GM13977 (cell line): ENCODE measurements around the gene SLC9A8.

Experiments used
- DNase-seq: peaks from one replicate; pipeline ENCODE4 v3.0.0; 2012; ENCODE audit warnings: low spot score
- CTCF ChIP-seq: IDR thresholded peaks from 2 replicates; pipeline ENCODE4 v1.5.1; 2012; ENCODE audit warnings: mild to moderate bottlenecking, control low read depth; ENCODE audit not compliant: insufficient read depth; ENCODE audit errors: extremely low read depth, missing control alignments
- in situ Hi-C: fragments of 300-500 bp; cut with MboI; formaldehyde crosslinking; loops from one replicate; pipeline ENCODE4 v1.12.0; 2022; ENCODE audit warnings: low sequenced_read_pairs, low pct_unique_long_range_greater_than_20kb, mixed read lengths, inconsistent platforms; ENCODE audit not compliant: unreplicated experiment

Gene SLC9A8

GRCh38 chr20:49907405-49908257 lies 95.0 kb downstream of the SLC9A8 start:
- in situ Hi-C loops = no loop called here
- DNase-seq = no peak

DNA sequence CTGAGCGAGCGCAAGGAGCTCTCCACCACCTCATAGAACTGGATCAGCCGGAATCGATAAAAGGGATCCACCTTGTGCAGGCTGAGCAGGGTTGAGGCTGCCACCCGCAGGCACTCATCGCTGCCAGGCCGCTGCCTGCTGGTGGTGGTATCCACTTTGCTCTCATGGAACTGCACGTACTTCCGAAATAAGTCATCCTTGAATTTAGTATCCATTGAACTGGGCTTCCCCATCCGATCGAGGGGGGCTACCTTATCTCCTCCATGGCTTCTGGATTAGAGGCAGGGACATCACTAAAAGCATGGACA lies 95.6 kb downstream of the SLC9A8 start:
- in situ Hi-C loops = no loop called here
- no peak for TF ChIP-seq CTCF
- no peak for DNase-seq

More at GRCh38 chr20:49907405-49908257, 95.0 kb downstream of the SLC9A8 start:
- TF ChIP-seq CTCF = no peak

- DNase-seq = no peak
- TF ChIP-seq CTCF = no peak
- in situ Hi-C loops = no loop called here
Observed at GRCh38 chr20:49909499-49910339, 97.1 kb downstream of the SLC9A8 start.

DNA sequence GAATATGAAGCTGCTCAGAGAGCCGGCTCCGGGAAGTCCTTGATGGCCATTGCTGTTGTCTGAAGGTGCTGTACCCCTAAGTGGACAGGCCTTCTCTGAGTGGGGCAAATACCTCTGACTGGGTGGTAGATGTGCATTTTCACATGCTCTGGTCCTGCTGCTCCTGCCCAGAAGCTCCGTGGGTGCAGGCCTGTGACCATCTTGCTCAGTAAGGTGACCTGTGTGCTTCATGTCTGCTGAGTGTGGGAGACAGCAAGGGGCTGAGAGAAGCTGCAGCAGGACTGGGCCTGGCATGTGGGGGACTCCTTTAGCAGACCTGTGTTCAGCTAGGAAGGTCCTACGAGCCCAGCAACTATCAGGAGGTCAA lies 97.7 kb downstream of the SLC9A8 start:
- in situ Hi-C loops = no loop called here
- no peak for TF ChIP-seq CTCF
- DNase-seq = no peak

DNA sequence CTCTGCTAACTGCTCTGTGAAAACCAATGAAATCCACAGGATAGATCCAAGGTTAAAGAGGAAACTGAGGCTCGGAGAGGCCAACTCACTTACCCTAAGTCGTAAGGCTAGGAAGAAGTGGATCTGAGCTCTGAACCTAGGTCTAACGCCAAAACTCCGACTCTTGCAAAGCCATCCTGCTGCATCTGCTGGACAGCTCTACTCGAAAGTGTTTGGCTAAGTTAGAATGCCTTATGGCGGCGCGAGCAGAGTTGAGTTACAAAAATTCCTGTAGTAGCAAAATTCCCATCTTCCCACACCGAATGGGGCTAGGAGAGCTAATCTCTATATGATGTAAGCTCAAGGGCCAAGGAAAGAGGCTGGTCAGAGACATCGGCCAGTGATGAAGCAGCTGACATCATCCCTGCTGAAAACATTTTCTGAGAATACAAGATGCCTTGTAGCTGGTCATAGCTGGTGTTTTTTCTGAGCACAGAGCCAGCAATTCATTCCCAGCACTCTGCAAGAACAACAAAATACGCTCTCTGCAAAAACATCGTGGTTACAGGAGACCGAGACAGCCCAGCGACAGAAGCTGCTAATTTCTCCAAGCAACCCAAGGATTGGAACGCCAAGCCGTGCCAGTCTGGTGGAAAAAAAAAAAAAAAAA lies 100.9 kb downstream of the SLC9A8 start:
- in situ Hi-C loops = no loop called here
- DNase-seq = no peak
- no peak for TF ChIP-seq CTCF

DNA sequence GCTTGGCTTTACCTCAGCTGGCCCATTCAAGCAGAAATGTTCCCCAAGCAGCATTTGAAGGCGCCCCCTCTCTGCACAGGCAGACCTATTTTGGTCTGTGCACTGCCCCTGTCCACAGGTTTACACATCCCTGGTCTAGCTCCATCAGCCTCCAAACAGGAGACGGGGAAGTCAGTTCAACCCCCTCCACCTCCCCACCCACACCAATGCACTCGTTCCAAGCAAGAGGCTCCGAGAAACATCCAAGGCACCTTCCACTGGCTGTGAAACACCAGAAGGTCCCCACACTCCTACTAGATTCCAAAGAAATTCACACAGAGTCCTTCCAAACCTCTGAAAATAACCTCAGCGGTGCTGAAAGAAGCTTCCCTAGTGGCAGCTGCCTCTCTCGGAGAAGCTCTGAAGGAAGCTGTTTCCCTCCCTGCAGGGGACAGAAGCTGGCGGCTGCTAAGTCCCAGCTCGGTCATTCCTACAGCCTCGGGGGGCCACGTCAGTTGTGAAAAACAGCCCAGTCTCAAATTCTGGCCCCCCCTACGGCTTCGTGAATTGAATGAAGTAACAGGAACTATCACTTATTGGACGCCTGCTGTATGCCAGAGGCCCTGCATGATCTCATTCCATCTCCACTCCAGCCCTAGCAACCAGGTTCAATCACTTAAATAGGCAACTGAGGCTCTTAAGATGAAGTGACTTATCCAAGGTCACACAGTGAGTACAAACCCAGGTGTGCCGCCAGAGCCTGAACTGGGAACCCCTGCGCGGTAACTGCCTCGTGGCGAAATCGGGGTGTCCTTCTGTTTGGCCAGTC lies 101.9 kb downstream of the SLC9A8 start:
- TF ChIP-seq CTCF = no peak
- DNase-seq = no peak
- in situ Hi-C loops = no loop called here
